ENCODE measurements around the gene MCOLN2.
"Not testable (repeated sequence)": the region's sequence is repeated elsewhere in the genome, so short reads cannot be mapped to it uniquely, and the experiment has no call there.

Gene MCOLN2

GRCh38 chr1:85015826-85016225, 18.9 kb upstream of the MCOLN2 start:
- no peak overlapping the region for H3K9ac ChIP-seq (ENCODE audit: low read length in 2 of 2)
- no peaks in the 10 kb centered on the region for H3K36me3 ChIP-seq (ENCODE audit: control insufficient read depth in 2 of 2, insufficient read depth in 2 of 2, low read length in 2 of 2)
- H3K4me3 ChIP-seq (ENCODE audit: low read length in 2 of 2): no peak overlapping the region
- H3K4me1 ChIP-seq (ENCODE audit: control insufficient read depth, insufficient read depth, low read length): no peaks in the 10 kb centered on the region
- peaks cover 0 to 6% of the 10 kb centered on the region in 2 donors for H3K9me3 ChIP-seq (ENCODE audit: control insufficient read depth in 2 of 2, low read length in 2 of 2)
- no peaks in the 10 kb centered on the region for H3K27me3 ChIP-seq (ENCODE audit: control insufficient read depth in 1 of 2, insufficient read depth in 2 of 2, low read length in 2 of 2)
- H3K27ac ChIP-seq (ENCODE audit: low read length): no peak overlapping the region

GRCh38 chr1:85005641-85006040, 8.7 kb upstream of the MCOLN2 start:
- not testable (repeated sequence) for H3K4me3 ChIP-seq (ENCODE audit: low read length in 2 of 2); H3K4me1 ChIP-seq (ENCODE audit: control insufficient read depth, insufficient read depth, low read length); H3K27ac ChIP-seq (ENCODE audit: low read length); H3K9me3 ChIP-seq (ENCODE audit: control insufficient read depth in 2 of 2, low read length in 2 of 2); H3K9ac ChIP-seq (ENCODE audit: low read length in 2 of 2); H3K36me3 ChIP-seq (ENCODE audit: control insufficient read depth in 2 of 2, insufficient read depth in 2 of 2, low read length in 2 of 2); H3K27me3 ChIP-seq (ENCODE audit: control insufficient read depth in 1 of 2, insufficient read depth in 2 of 2, low read length in 2 of 2)

GRCh38 chr1:85001742-85002141, 4.8 kb upstream of the MCOLN2 start:
- Histone ChIP-seq H3K36me3 (ENCODE audit: control insufficient read depth in 2 of 2, insufficient read depth in 2 of 2, low read length in 2 of 2) (no peaks in the 10 kb centered on the region), H3K4me3 (ENCODE audit: low read length in 2 of 2) (no peak overlapping the region), H3K27ac (ENCODE audit: low read length) (no peak overlapping the region), H3K9me3 (ENCODE audit: control insufficient read depth in 2 of 2, low read length in 2 of 2) (no peaks in the 10 kb centered on the region), H3K27me3 (ENCODE audit: control insufficient read depth in 1 of 2, insufficient read depth in 2 of 2, low read length in 2 of 2) (peaks cover 22 to 37% of the 10 kb centered on the region in 2 donors), H3K4me1 (ENCODE audit: control insufficient read depth, insufficient read depth, low read length) (peaks cover 12% of the 10 kb centered on the region), H3K9ac (ENCODE audit: low read length in 2 of 2) (no peak overlapping the region)

GRCh38 chr1:84998642-84999280, 1.8 kb upstream of the MCOLN2 start:
- peak overlapping the region; percentile 69 to 71 for H3K4me3 ChIP-seq (ENCODE audit: low read length in 2 of 2)
- H3K4me1 ChIP-seq (ENCODE audit: control insufficient read depth, insufficient read depth, low read length): peaks cover 15% of the 10 kb centered on the region
- no peak overlapping the region for H3K9ac ChIP-seq (ENCODE audit: low read length in 2 of 2)
- no peak overlapping the region for H3K27ac ChIP-seq (ENCODE audit: low read length)
- peaks cover 27 to 39% of the 10 kb centered on the region in 2 donors for H3K27me3 ChIP-seq (ENCODE audit: control insufficient read depth in 1 of 2, insufficient read depth in 2 of 2, low read length in 2 of 2)
- no peaks in the 10 kb centered on the region for H3K36me3 ChIP-seq (ENCODE audit: control insufficient read depth in 2 of 2, insufficient read depth in 2 of 2, low read length in 2 of 2)
- no peaks in the 10 kb centered on the region for H3K9me3 ChIP-seq (ENCODE audit: control insufficient read depth in 2 of 2, low read length in 2 of 2)

GRCh38 chr1:84997667-84998600, 1.0 kb upstream of the MCOLN2 start:
- Histone ChIP-seq H3K36me3 (ENCODE audit: control insufficient read depth in 2 of 2, insufficient read depth in 2 of 2, low read length in 2 of 2) (no peaks in the 10 kb centered on the region), H3K4me1 (ENCODE audit: control insufficient read depth, insufficient read depth, low read length) (peaks cover 15% of the 10 kb centered on the region), H3K27ac (ENCODE audit: low read length) (no peak overlapping the region), H3K9ac (ENCODE audit: low read length in 2 of 2) (peak overlapping the region in 1 of 2 donors; percentile 21), H3K4me3 (ENCODE audit: low read length in 2 of 2) (peak overlapping the region; percentile 69 to 71), H3K9me3 (ENCODE audit: control insufficient read depth in 2 of 2, low read length in 2 of 2) (no peaks in the 10 kb centered on the region), H3K27me3 (ENCODE audit: control insufficient read depth in 1 of 2, insufficient read depth in 2 of 2, low read length in 2 of 2) (peaks cover 24 to 36% of the 10 kb centered on the region in 2 donors)

- Histone ChIP-seq H3K27ac (ENCODE audit: low read length) (no peak overlapping the region), H3K4me3 (ENCODE audit: low read length in 2 of 2) (no peak overlapping the region), H3K9ac (ENCODE audit: low read length in 2 of 2) (no peak overlapping the region), H3K9me3 (ENCODE audit: control insufficient read depth in 2 of 2, low read length in 2 of 2) (no peaks in the 10 kb centered on the region), H3K27me3 (ENCODE audit: control insufficient read depth in 1 of 2, insufficient read depth in 2 of 2, low read length in 2 of 2) (peaks cover 18 to 30% of the 10 kb centered on the region in 2 donors), H3K4me1 (ENCODE audit: control insufficient read depth, insufficient read depth, low read length) (peaks cover 15% of the 10 kb centered on the region), H3K36me3 (ENCODE audit: control insufficient read depth in 2 of 2, insufficient read depth in 2 of 2, low read length in 2 of 2) (no peaks in the 10 kb centered on the region)
These were observed 1.2 kb downstream of the MCOLN2 start for GRCh38 chr1:84995484-84996334.

GRCh38 chr1:84991097-84991920, 5.6 kb downstream of the MCOLN2 start:
- Histone ChIP-seq H3K36me3 (ENCODE audit: control insufficient read depth in 2 of 2, insufficient read depth in 2 of 2, low read length in 2 of 2) (no peaks in the 10 kb centered on the region), H3K4me1 (ENCODE audit: control insufficient read depth, insufficient read depth, low read length) (no peaks in the 10 kb centered on the region), H3K27ac (ENCODE audit: low read length) (no peak overlapping the region)

GRCh38 chr1:84988588-84988987, 8.3 kb downstream of the MCOLN2 start:
- Histone ChIP-seq H3K9ac (ENCODE audit: low read length in 2 of 2) (no peak overlapping the region), H3K27me3 (ENCODE audit: control insufficient read depth in 1 of 2, insufficient read depth in 2 of 2, low read length in 2 of 2) (no peaks in the 10 kb centered on the region), H3K4me1 (ENCODE audit: control insufficient read depth, insufficient read depth, low read length) (no peaks in the 10 kb centered on the region), H3K4me3 (ENCODE audit: low read length in 2 of 2) (no peak overlapping the region), H3K36me3 (ENCODE audit: control insufficient read depth in 2 of 2, insufficient read depth in 2 of 2, low read length in 2 of 2) (no peaks in the 10 kb centered on the region), H3K9me3 (ENCODE audit: control insufficient read depth in 2 of 2, low read length in 2 of 2) (no peaks in the 10 kb centered on the region), H3K27ac (ENCODE audit: low read length) (no peak overlapping the region)

More at GRCh38 chr1:84991097-84991920, 5.6 kb downstream of the MCOLN2 start:
- H3K4me3 ChIP-seq (ENCODE audit: low read length in 2 of 2): no peak overlapping the region
- no peaks in the 10 kb centered on the region for H3K9me3 ChIP-seq (ENCODE audit: control insufficient read depth in 2 of 2, low read length in 2 of 2)
- H3K9ac ChIP-seq (ENCODE audit: low read length in 2 of 2): no peak overlapping the region
- H3K27me3 ChIP-seq (ENCODE audit: control insufficient read depth in 1 of 2, insufficient read depth in 2 of 2, low read length in 2 of 2): peaks cover under 1 to 2% of the 10 kb centered on the region in 2 donors

GRCh38 chr1:84986561-84986960, 10.4 kb downstream of the MCOLN2 start:
- not testable (repeated sequence) for H3K27me3 ChIP-seq (ENCODE audit: control insufficient read depth in 1 of 2, insufficient read depth in 2 of 2, low read length in 2 of 2); H3K9ac ChIP-seq (ENCODE audit: low read length in 2 of 2); H3K36me3 ChIP-seq (ENCODE audit: control insufficient read depth in 2 of 2, insufficient read depth in 2 of 2, low read length in 2 of 2); H3K27ac ChIP-seq (ENCODE audit: low read length); H3K4me3 ChIP-seq (ENCODE audit: low read length in 2 of 2); H3K9me3 ChIP-seq (ENCODE audit: control insufficient read depth in 2 of 2, low read length in 2 of 2); H3K4me1 ChIP-seq (ENCODE audit: control insufficient read depth, insufficient read depth, low read length)

GRCh38 chr1:84985365-84985764, 11.5 kb downstream of the MCOLN2 start:
- Histone ChIP-seq H3K4me1 (ENCODE audit: control insufficient read depth, insufficient read depth, low read length) (no peaks in the 10 kb centered on the region), H3K9me3 (ENCODE audit: control insufficient read depth in 2 of 2, low read length in 2 of 2) (no peaks in the 10 kb centered on the region), H3K4me3 (ENCODE audit: low read length in 2 of 2) (no peak overlapping the region), H3K36me3 (ENCODE audit: control insufficient read depth in 2 of 2, insufficient read depth in 2 of 2, low read length in 2 of 2) (no peaks in the 10 kb centered on the region), H3K9ac (ENCODE audit: low read length in 2 of 2) (no peak overlapping the region), H3K27me3 (ENCODE audit: control insufficient read depth in 1 of 2, insufficient read depth in 2 of 2, low read length in 2 of 2) (no peaks in the 10 kb centered on the region), H3K27ac (ENCODE audit: low read length) (no peak overlapping the region)

Measured in stomach smooth muscle (tissue), 2 donors.